ENCODE results near the gene ERVW-1.

- TF ChIP-seq, protein P1, sequence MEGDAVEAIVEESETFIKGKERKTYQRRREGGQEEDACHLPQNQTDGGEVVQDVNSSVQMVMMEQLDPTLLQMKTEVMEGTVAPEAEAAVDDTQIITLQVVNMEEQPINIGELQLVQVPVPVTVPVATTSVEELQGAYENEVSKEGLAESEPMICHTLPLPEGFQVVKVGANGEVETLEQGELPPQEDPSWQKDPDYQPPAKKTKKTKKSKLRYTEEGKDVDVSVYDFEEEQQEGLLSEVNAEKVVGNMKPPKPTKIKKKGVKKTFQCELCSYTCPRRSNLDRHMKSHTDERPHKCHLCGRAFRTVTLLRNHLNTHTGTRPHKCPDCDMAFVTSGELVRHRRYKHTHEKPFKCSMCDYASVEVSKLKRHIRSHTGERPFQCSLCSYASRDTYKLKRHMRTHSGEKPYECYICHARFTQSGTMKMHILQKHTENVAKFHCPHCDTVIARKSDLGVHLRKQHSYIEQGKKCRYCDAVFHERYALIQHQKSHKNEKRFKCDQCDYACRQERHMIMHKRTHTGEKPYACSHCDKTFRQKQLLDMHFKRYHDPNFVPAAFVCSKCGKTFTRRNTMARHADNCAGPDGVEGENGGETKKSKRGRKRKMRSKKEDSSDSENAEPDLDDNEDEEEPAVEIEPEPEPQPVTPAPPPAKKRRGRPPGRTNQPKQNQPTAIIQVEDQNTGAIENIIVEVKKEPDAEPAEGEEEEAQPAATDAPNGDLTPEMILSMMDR (IDR thresholded peaks at IDR 0.05; ENCODE audit: low read depth, low read length): 0 out of 2 replicates have a peak, but pooled peaks have one; percentile 83
- no peak for TF ChIP-seq EZH2phosphoT487 (IDR thresholded peaks at IDR 0.05; ENCODE audit: low read depth)
Measured at GRCh38 chr7:92446869-92447344, 30.8 kb downstream of the ERVW-1 start.
